GM12874 (cell line): Measurements from ENCODE around the gene E2F3.

Source experiments
- TF ChIP-seq, protein P1 (sequence below): IDR thresholded peaks from 2 replicates; pipeline ENCODE4 v1.5.1; 2011; ENCODE audit warnings: low read depth, mild to moderate bottlenecking, control low read depth, low read length, moderate library complexity; ENCODE audit not compliant: insufficient read depth

Gene E2F3

GRCh38 chr6:20365456-20365855 is 36.2 kb upstream of the E2F3 start:
- TF ChIP-seq, protein P1, sequence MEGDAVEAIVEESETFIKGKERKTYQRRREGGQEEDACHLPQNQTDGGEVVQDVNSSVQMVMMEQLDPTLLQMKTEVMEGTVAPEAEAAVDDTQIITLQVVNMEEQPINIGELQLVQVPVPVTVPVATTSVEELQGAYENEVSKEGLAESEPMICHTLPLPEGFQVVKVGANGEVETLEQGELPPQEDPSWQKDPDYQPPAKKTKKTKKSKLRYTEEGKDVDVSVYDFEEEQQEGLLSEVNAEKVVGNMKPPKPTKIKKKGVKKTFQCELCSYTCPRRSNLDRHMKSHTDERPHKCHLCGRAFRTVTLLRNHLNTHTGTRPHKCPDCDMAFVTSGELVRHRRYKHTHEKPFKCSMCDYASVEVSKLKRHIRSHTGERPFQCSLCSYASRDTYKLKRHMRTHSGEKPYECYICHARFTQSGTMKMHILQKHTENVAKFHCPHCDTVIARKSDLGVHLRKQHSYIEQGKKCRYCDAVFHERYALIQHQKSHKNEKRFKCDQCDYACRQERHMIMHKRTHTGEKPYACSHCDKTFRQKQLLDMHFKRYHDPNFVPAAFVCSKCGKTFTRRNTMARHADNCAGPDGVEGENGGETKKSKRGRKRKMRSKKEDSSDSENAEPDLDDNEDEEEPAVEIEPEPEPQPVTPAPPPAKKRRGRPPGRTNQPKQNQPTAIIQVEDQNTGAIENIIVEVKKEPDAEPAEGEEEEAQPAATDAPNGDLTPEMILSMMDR: no peak

DNA sequence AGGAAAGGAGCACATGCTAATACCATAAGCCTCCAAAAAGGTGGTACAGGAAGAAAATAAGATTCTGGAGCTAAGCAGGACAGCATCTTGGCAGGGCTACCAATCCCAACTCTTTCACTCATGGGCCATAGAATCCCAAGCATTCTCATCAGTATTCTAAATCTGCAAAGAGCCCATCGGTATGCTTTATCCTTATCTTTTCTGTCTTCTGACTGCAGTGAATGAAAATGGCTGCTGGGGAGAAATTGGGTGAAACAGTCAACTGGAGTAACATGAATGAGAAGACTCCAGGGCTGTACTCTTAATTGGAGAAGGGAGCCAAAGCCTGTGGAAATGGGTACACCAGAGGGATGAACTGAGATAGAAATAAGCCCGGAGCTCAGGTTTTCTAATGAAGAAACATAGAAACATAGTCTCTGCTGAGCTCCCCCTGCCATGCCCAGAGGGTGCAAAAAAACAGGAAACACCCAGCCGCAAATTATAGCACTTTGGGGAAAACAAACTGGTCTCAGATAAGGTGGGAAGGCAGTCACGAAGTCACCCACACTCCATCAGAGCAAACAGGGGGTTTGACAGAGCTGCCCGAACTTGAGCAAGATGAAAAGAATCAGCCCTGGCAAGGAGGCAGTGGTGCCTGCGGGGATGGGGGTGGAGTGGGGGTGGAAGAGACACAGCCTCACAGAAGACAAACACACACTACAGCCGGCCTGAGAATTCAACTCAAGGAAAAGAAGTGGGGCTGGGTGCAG is 35.4 kb upstream of the E2F3 start:
- TF ChIP-seq, protein P1: no peak

GRCh38 chr6:20367743-20368485 is 33.8 kb upstream of the E2F3 start:
- TF ChIP-seq, protein P1: no peak

DNA sequence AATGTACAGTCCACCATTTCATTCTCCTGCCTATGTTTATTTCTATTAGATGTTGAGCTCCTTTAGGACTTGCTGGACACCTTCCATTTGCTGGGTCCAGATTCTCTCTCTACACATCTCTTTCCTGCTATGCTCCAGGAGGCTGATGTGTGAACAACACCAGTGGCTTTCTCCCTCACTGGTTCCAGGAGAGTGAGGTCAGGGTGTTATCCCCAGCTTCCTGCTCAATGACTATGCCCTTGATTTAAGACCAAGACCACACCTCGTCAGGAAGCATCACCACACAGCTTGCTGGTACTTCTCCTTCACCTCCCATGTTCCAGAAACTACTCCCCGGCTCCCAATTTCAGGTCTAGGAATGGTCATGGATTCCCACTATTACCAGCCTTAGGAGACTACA is 31.3 kb upstream of the E2F3 start:
- TF ChIP-seq, protein P1: no peak

DNA sequence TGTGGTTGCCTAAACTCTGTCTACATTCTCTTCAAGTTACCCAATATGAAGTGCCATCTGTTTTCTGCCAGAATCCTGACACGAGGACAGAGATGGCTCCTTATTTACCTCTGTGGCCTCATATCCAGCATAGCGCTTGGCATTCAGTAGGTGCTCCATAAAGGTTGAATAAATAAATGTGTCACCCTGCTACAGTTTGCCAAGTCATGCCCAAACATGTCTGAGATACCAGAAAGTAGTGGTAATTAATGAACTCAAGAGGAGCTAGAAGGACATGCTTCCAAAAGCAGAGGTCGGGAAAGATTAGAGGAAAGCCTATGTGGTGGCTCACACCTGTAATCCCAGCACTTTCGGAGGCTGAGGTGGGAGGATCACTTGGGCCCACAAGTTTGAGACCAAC is 30.9 kb upstream of the E2F3 start:
- TF ChIP-seq, protein P1: no peak

- TF ChIP-seq, protein P1: no peak
Observed at GRCh38 chr6:20375436-20375835, 26.2 kb upstream of the E2F3 start.

DNA sequence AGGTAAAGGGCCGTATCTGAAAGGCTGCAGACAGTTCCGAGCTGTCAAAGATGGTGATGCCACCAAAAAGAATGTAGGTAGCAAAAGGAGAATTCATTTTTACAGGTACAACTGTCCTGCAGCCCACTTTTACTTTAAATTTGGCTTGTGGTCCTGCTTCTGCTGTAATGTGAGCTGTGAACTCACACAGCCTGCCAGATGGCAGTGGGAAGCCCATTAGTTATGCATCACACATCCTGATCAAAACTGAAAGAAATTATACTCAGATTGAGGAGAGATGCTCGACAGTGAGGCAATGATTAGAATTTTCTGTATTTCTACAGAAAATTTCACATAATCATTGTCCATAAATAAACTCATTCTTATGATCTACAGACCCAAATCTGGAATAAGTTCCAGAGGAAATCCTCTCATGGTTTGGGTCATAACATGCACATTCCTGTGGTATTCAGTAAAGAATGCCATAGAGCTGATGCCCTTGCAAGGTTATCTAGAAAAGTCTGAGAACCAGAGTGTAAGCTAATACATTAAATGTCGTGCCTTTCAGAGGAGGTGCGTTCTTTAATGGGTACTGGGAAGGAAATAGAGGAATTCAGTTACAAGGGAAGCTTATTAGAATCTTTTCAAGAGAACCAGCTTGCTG is 23.9 kb upstream of the E2F3 start:
- TF ChIP-seq, protein P1: no peak
